ENCODE data around the gene USP44.

USP44 gene

GRCh38 chr12:95497031-95497430, 54.2 kb downstream of the USP44 start:
- H3K4me3 ChIP-seq (ENCODE audit: low read depth, low read length), result no peak overlapping the region
- H3K4me1 ChIP-seq, result no peaks in the 10 kb centered on the region
- no peaks in the 10 kb centered on the region for H3K27me3 ChIP-seq (ENCODE audit: control insufficient read depth, insufficient read depth, low read length)
- H3K36me3 ChIP-seq (ENCODE audit: control insufficient read depth, insufficient read depth, low read length), result no peaks in the 10 kb centered on the region
- no peak overlapping the region for H3K9ac ChIP-seq
- H3K9me3 ChIP-seq (ENCODE audit: control insufficient read depth, low read length), result no peaks in the 10 kb centered on the region
- peaks cover 14% of the 10 kb centered on the region for H3K79me2 ChIP-seq
- H3K4me2 ChIP-seq (ENCODE audit: low read length), result no peak overlapping the region
- H2AFZ ChIP-seq, result no peak overlapping the region
- no peak overlapping the region for H3K27ac ChIP-seq
- TF ChIP-seq CTCF (IDR thresholded peaks at IDR 0.05), result no peak

GRCh38 chr12:95495433-95495832, 55.8 kb downstream of the USP44 start:
- H3K79me2 ChIP-seq, result peaks cover 21% of the 10 kb centered on the region
- no peak overlapping the region for H3K27ac ChIP-seq
- no peaks in the 10 kb centered on the region for H3K36me3 ChIP-seq (ENCODE audit: control insufficient read depth, insufficient read depth, low read length)
- no peaks in the 10 kb centered on the region for H3K27me3 ChIP-seq (ENCODE audit: control insufficient read depth, insufficient read depth, low read length)
- H3K4me2 ChIP-seq (ENCODE audit: low read length), result no peak overlapping the region
- H3K4me1 ChIP-seq, result no peaks in the 10 kb centered on the region
- H3K4me3 ChIP-seq (ENCODE audit: low read depth, low read length), result no peak overlapping the region
- TF ChIP-seq CTCF (IDR thresholded peaks at IDR 0.05), result no peak
- H3K9ac ChIP-seq, result no peak overlapping the region
- no peak overlapping the region for H2AFZ ChIP-seq
- no peaks in the 10 kb centered on the region for H3K9me3 ChIP-seq (ENCODE audit: control insufficient read depth, low read length)

GRCh38 chr12:95494888-95495287, 56.4 kb downstream of the USP44 start:
- H3K4me2 ChIP-seq (ENCODE audit: low read length), result no peak overlapping the region
- no peak overlapping the region for H3K27ac ChIP-seq
- H3K4me1 ChIP-seq, result no peaks in the 10 kb centered on the region
- H3K27me3 ChIP-seq (ENCODE audit: control insufficient read depth, insufficient read depth, low read length), result no peaks in the 10 kb centered on the region
- H3K9ac ChIP-seq, result no peak overlapping the region
- peaks cover 19% of the 10 kb centered on the region for H3K79me2 ChIP-seq
- no peak for TF ChIP-seq CTCF (IDR thresholded peaks at IDR 0.05)
- no peaks in the 10 kb centered on the region for H3K36me3 ChIP-seq (ENCODE audit: control insufficient read depth, insufficient read depth, low read length)
- no peaks in the 10 kb centered on the region for H3K9me3 ChIP-seq (ENCODE audit: control insufficient read depth, low read length)
- no peak overlapping the region for H2AFZ ChIP-seq
- H3K4me3 ChIP-seq (ENCODE audit: low read depth, low read length), result no peak overlapping the region

GRCh38 chr12:95492462-95492861, 58.8 kb downstream of the USP44 start:
- H3K4me1 ChIP-seq, result no peaks in the 10 kb centered on the region
- peaks cover 15% of the 10 kb centered on the region for H3K79me2 ChIP-seq
- no peak overlapping the region for H3K27ac ChIP-seq
- no peak overlapping the region for H2AFZ ChIP-seq
- no peaks in the 10 kb centered on the region for H3K9me3 ChIP-seq (ENCODE audit: control insufficient read depth, low read length)
- H3K9ac ChIP-seq, result no peak overlapping the region
- H3K36me3 ChIP-seq (ENCODE audit: control insufficient read depth, insufficient read depth, low read length), result no peaks in the 10 kb centered on the region
- H3K27me3 ChIP-seq (ENCODE audit: control insufficient read depth, insufficient read depth, low read length), result no peaks in the 10 kb centered on the region
- no peak overlapping the region for H3K4me3 ChIP-seq (ENCODE audit: low read depth, low read length)
- no peak overlapping the region for H3K4me2 ChIP-seq (ENCODE audit: low read length)
- TF ChIP-seq CTCF (IDR thresholded peaks at IDR 0.05), result no peak

GRCh38 chr12:95487024-95487423, 64.3 kb downstream of the USP44 start:
- no peak for TF ChIP-seq CTCF (IDR thresholded peaks at IDR 0.05)

More at GRCh38 chr12:95487024-95487423, 64.3 kb downstream of the USP44 start:
- Histone ChIP-seq H3K4me3 (ENCODE audit: low read depth, low read length) (no peak overlapping the region), H3K4me2 (ENCODE audit: low read length) (no peak overlapping the region), H2AFZ (no peak overlapping the region), H3K4me1 (no peaks in the 10 kb centered on the region), H3K27me3 (ENCODE audit: control insufficient read depth, insufficient read depth, low read length) (no peaks in the 10 kb centered on the region), H3K27ac (no peak overlapping the region), H3K9ac (no peak overlapping the region), H3K36me3 (ENCODE audit: control insufficient read depth, insufficient read depth, low read length) (no peaks in the 10 kb centered on the region), H3K9me3 (ENCODE audit: control insufficient read depth, low read length) (no peaks in the 10 kb centered on the region), H3K79me2 (peaks cover 14% of the 10 kb centered on the region)
